Neural crest cell (in vitro differentiated cells): Measurements from ENCODE around the gene ANKZF1. TPM values are rescaled to one million over a fixed set of nuclear protein-coding genes. Genes with fewer than 3 reads are reported as not detected.

Source experiments
- DNase-seq: peaks from one replicate; pipeline ENCODE4 v3.0.0; 2021; ENCODE audit warnings: low read depth, mixed read lengths, low spot score
- H3K27ac Mint-ChIP-seq: one replicate; pipeline ENCODE4 v1.8.0; 2021; ENCODE audit warnings: mild to moderate bottlenecking, mixed read lengths; ENCODE audit not compliant: unreplicated experiment
- H3K27me3 Mint-ChIP-seq: 2 replicates; pipeline ENCODE4 v1.8.0; 2021; ENCODE audit warnings: low read depth, mild to moderate bottlenecking, mixed read lengths
- H3K36me3 Mint-ChIP-seq: 2 replicates; pipeline ENCODE4 v1.8.0; 2021; ENCODE audit warnings: low read depth, mild to moderate bottlenecking, mixed read lengths
- H3K4me1 Mint-ChIP-seq: 2 replicates; pipeline ENCODE4 v1.8.0; 2021; ENCODE audit warnings: mixed read lengths
- H3K4me3 Mint-ChIP-seq: one replicate; pipeline ENCODE4 v1.8.0; 2021; ENCODE audit warnings: mild to moderate bottlenecking, mixed read lengths
- H3K9me3 Mint-ChIP-seq: 2 replicates; pipeline ENCODE4 v1.8.0; 2021; ENCODE audit warnings: mixed read lengths
- CTCF ChIP-seq: fragments of 200-600 bp; sonication (generic); conservative IDR thresholded peaks from 2 replicates; pipeline ENCODE4 v1.5.0; 2021; ENCODE audit warnings: antibody characterized with exemption, mild to moderate bottlenecking
- total RNA-seq: library from RNA; stranded (reverse); gene quantifications from 2 replicates; pipeline ENCODE4 v1.2.1, GENCODE V29; 2021

The ANKZF1 gene
- total RNA-seq, 1 donor from 2014 or later = 36.4 TPM

GRCh38 chr2:219206328-219207133 is 23.1 kb upstream of the ANKZF1 start, which contains the start of gene ZFAND2B:
Gene ZFAND2B (plus strand): TSS chr2:219206782. CDS start chr2:219206988, 206 bp downstream.
- H3K27ac Mint-ChIP-seq = peak within 1 kb of the TSS; percentile 96
- peaks cover 21% of the 10 kb centered on the region for H3K4me1 Mint-ChIP-seq
- peak; percentile 39 for TF ChIP-seq CTCF
- H3K4me3 Mint-ChIP-seq = peak within 1 kb of the TSS; percentile 92
- peaks cover 2% of the 10 kb centered on the region for H3K9me3 Mint-ChIP-seq
- H3K27me3 Mint-ChIP-seq = peaks cover 3% of the 10 kb centered on the region
- peak; percentile 89 for DNase-seq
- H3K36me3 Mint-ChIP-seq = peaks cover 4% of the 10 kb centered on the region

- Mint-ChIP-seq H3K36me3 (peaks cover 4% of the 10 kb centered on the region), H3K27me3 (peaks cover 3% of the 10 kb centered on the region), H3K9me3 (peaks cover 2% of the 10 kb centered on the region), H3K27ac (peak overlapping the region; percentile 64), H3K4me3 (peak overlapping the region; percentile 92), H3K4me1 (peaks cover 21% of the 10 kb centered on the region)
- no peak for DNase-seq
- no peak for TF ChIP-seq CTCF
These were observed 22.3 kb upstream of the ANKZF1 start for GRCh38 chr2:219207134-219207883.

- peaks cover 2% of the 10 kb centered on the region for H3K9me3 Mint-ChIP-seq
- no peak for TF ChIP-seq CTCF
- peaks cover 4% of the 10 kb centered on the region for H3K36me3 Mint-ChIP-seq
- peak overlapping the region; percentile 92 for H3K4me3 Mint-ChIP-seq
- peaks cover 21% of the 10 kb centered on the region for H3K4me1 Mint-ChIP-seq
- DNase-seq = no peak
- H3K27ac Mint-ChIP-seq = peak overlapping the region; percentile 92
- peaks cover 3% of the 10 kb centered on the region for H3K27me3 Mint-ChIP-seq
These were observed 21.5 kb upstream of the ANKZF1 start for GRCh38 chr2:219207884-219208740.

GRCh38 chr2:219209236-219210195 is 20.1 kb upstream of the ANKZF1 start:
- Mint-ChIP-seq H3K36me3 (peaks cover 4% of the 10 kb centered on the region), H3K4me3 (peak overlapping the region; percentile 80), H3K27me3 (peaks cover 3% of the 10 kb centered on the region), H3K27ac (peak overlapping the region; percentile 92), H3K4me1 (peaks cover 21% of the 10 kb centered on the region), H3K9me3 (peaks cover under 1% of the 10 kb centered on the region)
- TF ChIP-seq CTCF = no peak
- DNase-seq = no peak
